ENCODE results near the gene PADI3. TPM values are rescaled to one million over a fixed set of nuclear protein-coding genes. Genes with fewer than 3 reads are reported as not detected.

Gene PADI3
- total RNA-seq (ENCODE audit: unreplicated experiment) = not detected
- long read RNA-seq = 0 reads

GRCh38 chr1:17248781-17249180 is at the start of gene PADI3:
Gene PADI3 (plus strand): TSS chr1:17249098. CDS start chr1:17249138, 40 bp downstream.
- Mint-ChIP-seq H3K27me3 (ENCODE audit: unreplicated experiment) (no peaks in the 10 kb centered on the region), H3K9me3 (ENCODE audit: unreplicated experiment) (no peaks in the 10 kb centered on the region), H3K4me3 (ENCODE audit: unreplicated experiment) (no peak within 1 kb of the TSS), H3K36me3 (ENCODE audit: low read depth, unreplicated experiment) (no peaks in the 10 kb centered on the region), H3K4me1 (ENCODE audit: unreplicated experiment) (no peaks in the 10 kb centered on the region), H3K27ac (ENCODE audit: unreplicated experiment) (no peak within 1 kb of the TSS)
- DNase-seq (ENCODE audit: low spot score) = no peak
- TF ChIP-seq CTCF (IDR thresholded peaks at IDR 0.05; ENCODE audit: unreplicated experiment) = no peak

- H3K4me1 Mint-ChIP-seq (ENCODE audit: unreplicated experiment) = no peaks in the 10 kb centered on the region
- no peaks in the 10 kb centered on the region for H3K9me3 Mint-ChIP-seq (ENCODE audit: unreplicated experiment)
- H3K27ac Mint-ChIP-seq (ENCODE audit: unreplicated experiment) = no peak overlapping the region
- peaks cover 2% of the 10 kb centered on the region for H3K27me3 Mint-ChIP-seq (ENCODE audit: unreplicated experiment)
- no peaks in the 10 kb centered on the region for H3K36me3 Mint-ChIP-seq (ENCODE audit: low read depth, unreplicated experiment)
- H3K4me3 Mint-ChIP-seq (ENCODE audit: unreplicated experiment) = no peak overlapping the region
- DNase-seq (ENCODE audit: low spot score) = no peak
- TF ChIP-seq CTCF (IDR thresholded peaks at IDR 0.05; ENCODE audit: unreplicated experiment) = no peak
Measured at GRCh38 chr1:17199267-17200044, 49.4 kb upstream of the PADI3 start.

GRCh38 chr1:17200246-17200645 is 48.7 kb upstream of the PADI3 start:
- Mint-ChIP-seq H3K9me3 (ENCODE audit: unreplicated experiment) (no peaks in the 10 kb centered on the region), H3K27me3 (ENCODE audit: unreplicated experiment) (peaks cover 2% of the 10 kb centered on the region), H3K27ac (ENCODE audit: unreplicated experiment) (no peak overlapping the region), H3K4me3 (ENCODE audit: unreplicated experiment) (no peak overlapping the region), H3K4me1 (ENCODE audit: unreplicated experiment) (no peaks in the 10 kb centered on the region), H3K36me3 (ENCODE audit: low read depth, unreplicated experiment) (no peaks in the 10 kb centered on the region)
- no peak for DNase-seq (ENCODE audit: low spot score)
- TF ChIP-seq CTCF (IDR thresholded peaks at IDR 0.05; ENCODE audit: unreplicated experiment) = no peak

GRCh38 chr1:17200756-17201155 is 48.1 kb upstream of the PADI3 start:
- no peaks in the 10 kb centered on the region for H3K4me1 Mint-ChIP-seq (ENCODE audit: unreplicated experiment)
- no peaks in the 10 kb centered on the region for H3K9me3 Mint-ChIP-seq (ENCODE audit: unreplicated experiment)
- H3K27ac Mint-ChIP-seq (ENCODE audit: unreplicated experiment) = no peak overlapping the region
- no peak for DNase-seq (ENCODE audit: low spot score)
- no peak overlapping the region for H3K4me3 Mint-ChIP-seq (ENCODE audit: unreplicated experiment)
- H3K36me3 Mint-ChIP-seq (ENCODE audit: low read depth, unreplicated experiment) = no peaks in the 10 kb centered on the region
- H3K27me3 Mint-ChIP-seq (ENCODE audit: unreplicated experiment) = peaks cover 2% of the 10 kb centered on the region
- TF ChIP-seq CTCF (IDR thresholded peaks at IDR 0.05; ENCODE audit: unreplicated experiment) = no peak
